Mammary epithelial cell (primary cell): Measurements from ENCODE around the gene ANKRD11.

Experiments
- CTCF ChIP-seq, 2 donors: IDR thresholded peaks in 1 of 2; conservative IDR thresholded peaks in 1 of 2; 2 replicates each; pipeline ENCODE4 v1.5.1; 2011 to 2012; ENCODE audit warnings: inconsistent platforms in 2 of 2, low read length in 2 of 2, mild to moderate bottlenecking in 2 of 2, control low read depth in 1 of 2, low read depth in 1 of 2; ENCODE audit not compliant: insufficient read depth in 1 of 2; ENCODE audit errors: extremely low read depth in 1 of 2
- EZH2 ChIP-seq: IDR thresholded peaks from 2 replicates; pipeline ENCODE4 v1.6.1; 2012; ENCODE audit warnings: low read length, inconsistent platforms, borderline replicate concordance

GRCh38 chr16:89402962-89403361 lies 87.4 kb downstream of the ANKRD11 start:
- TF ChIP-seq CTCF (conservative IDR thresholded peaks at IDR 0.05 in 1 of 2, IDR thresholded peaks at IDR 0.05 in 1 of 2; ENCODE audit: extremely low read depth in 1 of 2, insufficient read depth in 1 of 2, low read depth in 1 of 2, low read length in 2 of 2), result no peak
- TF ChIP-seq EZH2, result no peak
